ENCODE results near the gene ARMH3. TPM values are rescaled to one million over a fixed set of nuclear protein-coding genes. Genes with fewer than 3 reads are reported as not detected.

Gene ARMH3
- total RNA-seq, 4 donors from 2014 or later = 12.9 to 19.3 (median 16.2) TPM

GRCh38 chr10:101803511-101803910 lies 252.5 kb downstream of the ARMH3 start:
- H3K27ac ChIP-seq (replicated peaks in 1 of 4) = no peak overlapping the region
- DNase-seq (ENCODE audit: extremely low spot score) = no peak
- no peaks in the 10 kb centered on the region for H3K27me3 ChIP-seq
- WGBS = 57% methylated on average over 4 of the region's 4 CpGs
- no peaks in the 10 kb centered on the region for H3K9me3 ChIP-seq
- peaks cover 0 to 20% (median 14%) of the 10 kb centered on the region in 4 donors for H3K4me1 ChIP-seq
- intact Hi-C loops (cut with DNase I) = no loop called here
- TF ChIP-seq POLR2AphosphoS5 (IDR thresholded peaks at IDR 0.05) = no peak
- TF ChIP-seq POLR2A (IDR thresholded peaks at IDR 0.05; ENCODE audit: low read depth) = no peak
- no peak for TF ChIP-seq EP300 (IDR thresholded peaks at IDR 0.05)
- no peak for TF ChIP-seq CTCF (IDR thresholded peaks at IDR 0.05)
- peaks cover 91 to 100% (median 98%) of the 10 kb centered on the region in 4 donors for H3K36me3 ChIP-seq
- no peak overlapping the region for H3K4me3 ChIP-seq

- Histone ChIP-seq H3K9me3 (no peaks in the 10 kb centered on the region), H3K4me1 (peaks cover 8 to 30% (median 16%) of the 10 kb centered on the region in 4 donors), H3K27me3 (no peaks in the 10 kb centered on the region), H3K4me3 (no peak overlapping the region), H3K27ac (replicated peaks in 1 of 4) (no peak overlapping the region), H3K36me3 (peaks cover 93 to 100% (median 96%) of the 10 kb centered on the region in 4 donors)
- WGBS = 69% methylated on average over 4 of the region's 4 CpGs
- DNase-seq (ENCODE audit: extremely low spot score) = no peak
- intact Hi-C loops (cut with DNase I) = no loop called here
- TF ChIP-seq EP300 (IDR thresholded peaks at IDR 0.05) (no peak), CTCF (IDR thresholded peaks at IDR 0.05) (no peak), POLR2A (IDR thresholded peaks at IDR 0.05; ENCODE audit: low read depth) (no peak), POLR2AphosphoS5 (IDR thresholded peaks at IDR 0.05) (no peak)
These were observed 258.4 kb downstream of the ARMH3 start for GRCh38 chr10:101797403-101798059.

Small RNA genes within 50 kb of the gene (small RNA-seq; reads per million reads assigned to genes)
- gene AL500527.1 (0 reads per million in 3 donors), gene AL500527.2 (0 reads per million in 3 donors), gene RF00017 (0 reads per million in 3 donors), gene RF00019 (0 reads per million in 3 donors)

Other genes starting within 250 kb of the ARMH3 start
- gene OGA, start 237.7 kb downstream of the ARMH3 start, total RNA-seq = 100 to 1,000 TPM in 2 of 4 donors, 10 to 100 TPM in 2; 85.4 to 131 (median 101) TPM
- 1 to 10 TPM in 1 of 4 donors, under 1 TPM in 3; 0.32 to 1.7 (median 0.54) TPM for gene KCNIP2, start 212.4 kb downstream of the ARMH3 start, total RNA-seq
- gene HPS6, start 9.2 kb upstream of the ARMH3 start, total RNA-seq = 10 to 100 TPM; 21.2 to 40.0 (median 28.2) TPM
- gene LDB1, start 64.2 kb upstream of the ARMH3 start, total RNA-seq = 10 to 100 TPM; 59.4 to 79.7 (median 65.6) TPM
- gene PPRC1, start 76.9 kb upstream of the ARMH3 start, total RNA-seq = 10 to 100 TPM; 10.8 to 49.5 (median 20.9) TPM
- 10 to 100 TPM; 28.7 to 83.8 (median 48.5) TPM for gene NOLC1, start 96.2 kb upstream of the ARMH3 start, total RNA-seq
- under 1 TPM in 1 of 4 donors, not detected in 3; 0.19 TPM for gene ELOVL3, start 170.1 kb upstream of the ARMH3 start, total RNA-seq
- not detected for gene PITX3, start 185.3 kb upstream of the ARMH3 start, total RNA-seq
- 10 to 100 TPM; 33.1 to 52.4 (median 40.0) TPM for gene GBF1, start 189.4 kb upstream of the ARMH3 start, total RNA-seq

Data from esophagus muscularis mucosa (tissue), 4 donors.